ENCODE data around the gene GPATCH1. TPM values are rescaled to one million over a fixed set of nuclear protein-coding genes. Genes with fewer than 3 reads are reported as not detected.

Gene GPATCH1
- total RNA-seq, 2 experiments from 2014 or later = 9.8 to 10.7 TPM

- H3K4me2 ChIP-seq (ENCODE audit: low read length) = no peak overlapping the region
- H3K4me3 ChIP-seq (ENCODE audit: low read depth, low read length, poor library complexity, severe bottlenecking) = no peak overlapping the region
- no peaks in the 10 kb centered on the region for H3K36me3 ChIP-seq (ENCODE audit: insufficient read depth, low read length)
- BruUV-seq (replicated peaks) = no TSS peak
- no peaks in the 10 kb centered on the region for H3K4me1 ChIP-seq (ENCODE audit: insufficient read depth, low read length, poor library complexity, severe bottlenecking)
- H3K27ac ChIP-seq (ENCODE audit: low read depth, low read length, poor library complexity, severe bottlenecking) = no peak overlapping the region
- no peaks in the 10 kb centered on the region for H4K20me1 ChIP-seq (ENCODE audit: insufficient read depth, low read length)
- no peak overlapping the region for H2AFZ ChIP-seq (ENCODE audit: low read length)
- no peaks in the 10 kb centered on the region for H3K79me2 ChIP-seq (ENCODE audit: insufficient read depth, low read depth, low read length)
- no peak for DNase-seq (ENCODE audit: low spot score)
- H3K9me2 ChIP-seq (ENCODE audit: insufficient read depth, low read length) = no peaks in the 10 kb centered on the region
- H3K9me3 ChIP-seq (ENCODE audit: low read length) = no peaks in the 10 kb centered on the region
- CTCF ChIA-PET (ENCODE audit: unreplicated experiment) = interaction anchor here (0.6 kb wide), 1 partner anchor 32 kb away, joined by 3 read pairs; no protein-coding TSS in a partner anchor
- intact Hi-C loops (cut with micrococcal nuclease; ENCODE audit: unreplicated experiment) = no loop called here
- no peak for TF ChIP-seq EZH2phosphoT487 (IDR thresholded peaks at IDR 0.05; ENCODE audit: borderline replicate concordance, low read depth, low read length)
- TF ChIP-seq, protein P1, sequence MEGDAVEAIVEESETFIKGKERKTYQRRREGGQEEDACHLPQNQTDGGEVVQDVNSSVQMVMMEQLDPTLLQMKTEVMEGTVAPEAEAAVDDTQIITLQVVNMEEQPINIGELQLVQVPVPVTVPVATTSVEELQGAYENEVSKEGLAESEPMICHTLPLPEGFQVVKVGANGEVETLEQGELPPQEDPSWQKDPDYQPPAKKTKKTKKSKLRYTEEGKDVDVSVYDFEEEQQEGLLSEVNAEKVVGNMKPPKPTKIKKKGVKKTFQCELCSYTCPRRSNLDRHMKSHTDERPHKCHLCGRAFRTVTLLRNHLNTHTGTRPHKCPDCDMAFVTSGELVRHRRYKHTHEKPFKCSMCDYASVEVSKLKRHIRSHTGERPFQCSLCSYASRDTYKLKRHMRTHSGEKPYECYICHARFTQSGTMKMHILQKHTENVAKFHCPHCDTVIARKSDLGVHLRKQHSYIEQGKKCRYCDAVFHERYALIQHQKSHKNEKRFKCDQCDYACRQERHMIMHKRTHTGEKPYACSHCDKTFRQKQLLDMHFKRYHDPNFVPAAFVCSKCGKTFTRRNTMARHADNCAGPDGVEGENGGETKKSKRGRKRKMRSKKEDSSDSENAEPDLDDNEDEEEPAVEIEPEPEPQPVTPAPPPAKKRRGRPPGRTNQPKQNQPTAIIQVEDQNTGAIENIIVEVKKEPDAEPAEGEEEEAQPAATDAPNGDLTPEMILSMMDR (conservative IDR thresholded peaks at IDR 0.05; ENCODE audit: low read length) = no peak
- POLR2A ChIA-PET = interaction anchor here (1.1 kb wide), 1 partner anchor 9 kb away, joined by 6 read pairs; the partner anchor contains the start of gene GPATCH1
Observed at GRCh38 chr19:33071887-33072286, 9.1 kb upstream of the GPATCH1 start.

- TF ChIP-seq, protein P1 (conservative IDR thresholded peaks at IDR 0.05; ENCODE audit: low read length) = no peak
- TF ChIP-seq EZH2phosphoT487 (IDR thresholded peaks at IDR 0.05; ENCODE audit: borderline replicate concordance, low read depth, low read length) = no peak
- Histone ChIP-seq H4K20me1 (ENCODE audit: insufficient read depth, low read length) (no peaks in the 10 kb centered on the region), H3K4me3 (ENCODE audit: low read depth, low read length, poor library complexity, severe bottlenecking) (no peak overlapping the region), H3K36me3 (ENCODE audit: insufficient read depth, low read length) (no peaks in the 10 kb centered on the region), H3K4me1 (ENCODE audit: insufficient read depth, low read length, poor library complexity, severe bottlenecking) (no peaks in the 10 kb centered on the region), H2AFZ (ENCODE audit: low read length) (no peak overlapping the region), H3K4me2 (ENCODE audit: low read length) (no peak overlapping the region), H3K27ac (ENCODE audit: low read depth, low read length, poor library complexity, severe bottlenecking) (no peak overlapping the region), H3K9me3 (ENCODE audit: low read length) (no peaks in the 10 kb centered on the region), H3K9me2 (ENCODE audit: insufficient read depth, low read length) (no peaks in the 10 kb centered on the region), H3K79me2 (ENCODE audit: insufficient read depth, low read depth, low read length) (no peaks in the 10 kb centered on the region)
- BruUV-seq (replicated peaks) = no TSS peak
- CTCF ChIA-PET (ENCODE audit: unreplicated experiment) = no interaction called here
- POLR2A ChIA-PET = interaction anchor here (1.3 kb wide), 1 partner anchor 103 kb away, joined by 4 read pairs; the partner anchor contains the start of gene FAAP24
- intact Hi-C loops (cut with micrococcal nuclease; ENCODE audit: unreplicated experiment) = no loop called here
- no peak for DNase-seq (ENCODE audit: low spot score)
Observed at GRCh38 chr19:33075519-33075918, 5.5 kb upstream of the GPATCH1 start.

GRCh38 chr19:33085570-33086128 is 4.7 kb downstream of the GPATCH1 start:
- Histone ChIP-seq H3K9me3 (ENCODE audit: low read length) (no peaks in the 10 kb centered on the region), H3K27ac (ENCODE audit: low read depth, low read length, poor library complexity, severe bottlenecking) (no peak overlapping the region), H3K4me2 (ENCODE audit: low read length) (no peak overlapping the region), H4K20me1 (ENCODE audit: insufficient read depth, low read length) (no peaks in the 10 kb centered on the region), H3K36me3 (ENCODE audit: insufficient read depth, low read length) (peaks cover 18% of the 10 kb centered on the region), H3K4me3 (ENCODE audit: low read depth, low read length, poor library complexity, severe bottlenecking) (no peak overlapping the region), H3K79me2 (ENCODE audit: insufficient read depth, low read depth, low read length) (peaks cover 15% of the 10 kb centered on the region; the same call in 1 of the 2 replicates), H3K4me1 (ENCODE audit: insufficient read depth, low read length, poor library complexity, severe bottlenecking) (peaks cover 5% of the 10 kb centered on the region), H3K9me2 (ENCODE audit: insufficient read depth, low read length) (no peaks in the 10 kb centered on the region), H2AFZ (ENCODE audit: low read length) (no peak overlapping the region)
- no TSS peak for BruUV-seq (replicated peaks)
- POLR2A ChIA-PET = no interaction called here
- intact Hi-C loops (cut with micrococcal nuclease; ENCODE audit: unreplicated experiment) = loop anchor here (10.0 kb wide), 1 partner anchor 111 kb away; the partner anchor contains the start of genes CEP89 and FAAP24
- CTCF ChIA-PET (ENCODE audit: unreplicated experiment) = no interaction called here
- DNase-seq (ENCODE audit: low spot score) = no peak
- TF ChIP-seq, protein P1 (conservative IDR thresholded peaks at IDR 0.05; ENCODE audit: low read length) = no peak
- TF ChIP-seq EZH2phosphoT487 (IDR thresholded peaks at IDR 0.05; ENCODE audit: borderline replicate concordance, low read depth, low read length) = no peak

Measured in OCI-LY7 (cell line).